Panc1 (cell line): ENCODE measurements around the gene CDH23. TPM values are rescaled to one million over a fixed set of nuclear protein-coding genes. Genes with fewer than 3 reads are reported as not detected.
"Not testable (repeated sequence)": the region's sequence is repeated elsewhere in the genome, so short reads cannot be mapped to it uniquely, and the experiment has no call there.

Source experiments
- ATAC-seq: fragments of 200-7000 bp; cut with Tn5 transposase; 2 replicates; pipeline ENCODE4 v1.9.1; 2020; ENCODE audit warnings: mild to moderate bottlenecking, moderate library complexity
- BruUV-seq: library from RNA; stranded (reverse); fragments of 400-500 nt; replicated peaks from 2 replicates; lab custom pipeline; 2021; lab: Mats Ljungman, UMichigan
- CTCF ChIA-PET: fragments of 300-600 bp; sonication (Branson Sonifier 250); formaldehyde crosslinking; loops from one replicate; lab custom pipeline; 2022; ENCODE audit warnings: antibody characterized with exemption; lab: Charles Lee
- POLR2A ChIA-PET: fragments of 300-600 bp; sonication (Branson Sonifier 250); formaldehyde crosslinking; loops from one replicate; lab custom pipeline; 2022; ENCODE audit warnings: antibody characterized with exemption; lab: Charles Lee
- DNase-seq: peaks from one replicate; pipeline ENCODE4 v3.0.0-alpha.2; 2010; ENCODE audit warnings: low read depth, low spot score
- H3K27ac ChIP-seq: 2 replicates; pipeline ENCODE4 v1.5.1; 2011; ENCODE audit warnings: mild to moderate bottlenecking, low read length, inconsistent platforms
- H3K27me3 ChIP-seq: fragments of 200-500 bp; sonication (Bioruptor generic); 2 replicates; pipeline ENCODE4 v1.6.0; 2014; ENCODE audit warnings: low read length, inconsistent platforms; ENCODE audit not compliant: control insufficient read depth, insufficient read depth
- H3K36me3 ChIP-seq: fragments of 200-500 bp; sonication (Bioruptor generic); 2 replicates; pipeline ENCODE4 v1.5.1; 2014; ENCODE audit warnings: inconsistent platforms, mild to moderate bottlenecking, low read length, moderate library complexity; ENCODE audit not compliant: control insufficient read depth, insufficient read depth
- H3K4me1 ChIP-seq: 2 replicates; pipeline ENCODE4 v1.5.1; 2011; ENCODE audit warnings: inconsistent platforms, mild to moderate bottlenecking, low read length, moderate library complexity; ENCODE audit not compliant: control insufficient read depth, insufficient read depth
- H3K4me3 ChIP-seq, 2 experiments: 2 replicates each; pipeline ENCODE4 v1.5.1; 2011 to 2012; ENCODE audit warnings: low read depth in 2 of 2, low read length in 2 of 2, mild to moderate bottlenecking in 2 of 2, inconsistent platforms in 1 of 2, moderate library complexity in 1 of 2
- H3K9me3 ChIP-seq: fragments of 200-500 bp; sonication (Bioruptor generic); 2 replicates; pipeline ENCODE4 v1.5.1; 2014; ENCODE audit warnings: low read depth, mild to moderate bottlenecking, inconsistent platforms, low read length, moderate library complexity; ENCODE audit not compliant: control insufficient read depth, insufficient read depth
- POLR2AphosphoS5 ChIP-seq: IDR thresholded peaks from 2 replicates; pipeline ENCODE4 v1.6.1; 2012; ENCODE audit warnings: mild to moderate bottlenecking, low read depth, low read length, moderate library complexity
- SIN3A ChIP-seq: IDR thresholded peaks from 2 replicates; pipeline ENCODE4 v1.6.1; 2012; ENCODE audit warnings: low read depth, mild to moderate bottlenecking, low read length, moderate library complexity, borderline replicate concordance; ENCODE audit not compliant: insufficient read depth
- TCF7L2 ChIP-seq: IDR thresholded peaks from 2 replicates; pipeline ENCODE4 v1.6.1; 2011; ENCODE audit warnings: mild to moderate bottlenecking, low read depth, low read length, inconsistent platforms
- in situ Hi-C: cut with HindIII; loops from 2 replicates; pipeline ENCODE4 v1.10.0; 2016; ENCODE audit warnings: low sequenced_read_pairs, low pct_unique_long_range_greater_than_20kb
- intact Hi-C: fragments of 100-400 bp; cut with micrococcal nuclease; formaldehyde crosslinking; loops from one replicate; pipeline ENCODE4 v1.10.0; 2022; ENCODE audit not compliant: unreplicated experiment
- total RNA-seq: library from RNA; stranded (reverse); gene quantifications from one replicate; pipeline ENCODE4 v1.2.1, GENCODE V29; 2021; ENCODE audit not compliant: unreplicated experiment
- TF ChIP-seq, protein P1 (sequence below): fragments of 450-650 bp; IDR thresholded peaks from 2 replicates; pipeline ENCODE4 v1.5.1; 2017; ENCODE audit warnings: mild to moderate bottlenecking
- TF ChIP-seq, protein P2 (sequence below), 2 experiments: IDR thresholded peaks; 2 replicates each; pipeline ENCODE4 v1.6.1; 2011 to 2012; ENCODE audit warnings: low read depth in 2 of 2, control low read depth in 1 of 2, low read length in 1 of 2, mild to moderate bottlenecking in 1 of 2, moderate library complexity in 1 of 2; ENCODE audit not compliant: insufficient read depth in 1 of 2

Gene CDH23
- total RNA-seq, 1 experiment from 2014 or later, result 2.7 TPM

DNA sequence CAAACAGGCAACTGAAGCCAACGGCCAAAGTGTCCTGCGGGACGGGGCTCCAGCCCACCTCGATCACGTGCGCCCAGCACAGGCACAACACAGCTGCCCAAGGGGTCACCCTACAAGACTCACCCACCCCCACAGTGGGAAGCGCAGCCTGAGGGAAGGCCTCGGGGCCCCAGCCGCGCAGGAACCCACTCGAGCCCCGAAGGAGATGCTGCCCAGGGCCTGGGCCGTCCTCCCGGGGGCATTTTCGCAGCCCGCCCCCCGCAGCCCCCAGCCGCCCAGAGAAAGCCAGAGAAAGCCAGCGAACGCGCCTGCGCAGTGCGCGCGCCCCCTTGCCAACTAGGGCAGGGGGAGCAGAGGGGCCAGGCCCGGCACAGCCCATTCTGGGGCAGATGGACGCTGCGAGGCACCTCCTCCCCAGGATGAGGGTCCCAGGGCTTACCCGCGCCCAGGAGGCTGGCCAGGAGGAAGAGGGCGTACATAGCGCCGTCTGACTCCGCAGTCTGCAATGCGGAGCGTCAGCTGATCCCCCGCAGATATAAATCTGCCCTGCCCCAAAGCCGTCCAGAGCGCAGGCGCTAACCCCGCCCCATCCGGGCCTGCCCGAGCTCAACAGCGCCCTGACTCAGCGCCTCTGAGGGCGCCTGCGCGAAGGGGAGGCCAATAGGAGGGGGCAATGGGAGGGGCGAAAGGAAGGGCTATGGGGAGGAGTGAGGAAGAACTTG lies 454.2 kb downstream of the CDH23 start, which contains the start of gene PSAP:
Gene PSAP (minus strand): TSS at position 509 of the 722 bp plus-strand sequence. CDS start 30 bp downstream, at position 479.
- in situ Hi-C loops (no loop called here), intact Hi-C loops (no loop called here)
- Histone ChIP-seq H3K27ac (peak within 1 kb of the TSS; percentile 96), H3K4me3 (peak within 1 kb of the TSS; percentile 78 to 86), H3K9me3 (no peaks in the 10 kb centered on the region), H3K36me3 (no peaks in the 10 kb centered on the region; the same call in 1 of the 2 replicates), H3K4me1 (peaks cover 39% of the 10 kb centered on the region), H3K27me3 (no peaks in the 10 kb centered on the region)
- ATAC-seq (peak; percentile 95), DNase-seq (peak; percentile 95)
- ChIA-PET CTCF (interaction anchor here (0.6 to 2.4 kb wide), 3 partner anchors 30 to 46 kb away, joined by 3 to 11 read pairs (median 3); no protein-coding TSS in a partner anchor), POLR2A (interaction anchor here (0.7 to 3.5 kb wide), 8 partner anchors 9 to 466 kb away, joined by 3 to 33 read pairs (median 6); no protein-coding TSS in a partner anchor)
- BruUV-seq, result no TSS peak
- TF ChIP-seq POLR2AphosphoS5, result peak; percentile 99
- TF ChIP-seq, protein P1, sequence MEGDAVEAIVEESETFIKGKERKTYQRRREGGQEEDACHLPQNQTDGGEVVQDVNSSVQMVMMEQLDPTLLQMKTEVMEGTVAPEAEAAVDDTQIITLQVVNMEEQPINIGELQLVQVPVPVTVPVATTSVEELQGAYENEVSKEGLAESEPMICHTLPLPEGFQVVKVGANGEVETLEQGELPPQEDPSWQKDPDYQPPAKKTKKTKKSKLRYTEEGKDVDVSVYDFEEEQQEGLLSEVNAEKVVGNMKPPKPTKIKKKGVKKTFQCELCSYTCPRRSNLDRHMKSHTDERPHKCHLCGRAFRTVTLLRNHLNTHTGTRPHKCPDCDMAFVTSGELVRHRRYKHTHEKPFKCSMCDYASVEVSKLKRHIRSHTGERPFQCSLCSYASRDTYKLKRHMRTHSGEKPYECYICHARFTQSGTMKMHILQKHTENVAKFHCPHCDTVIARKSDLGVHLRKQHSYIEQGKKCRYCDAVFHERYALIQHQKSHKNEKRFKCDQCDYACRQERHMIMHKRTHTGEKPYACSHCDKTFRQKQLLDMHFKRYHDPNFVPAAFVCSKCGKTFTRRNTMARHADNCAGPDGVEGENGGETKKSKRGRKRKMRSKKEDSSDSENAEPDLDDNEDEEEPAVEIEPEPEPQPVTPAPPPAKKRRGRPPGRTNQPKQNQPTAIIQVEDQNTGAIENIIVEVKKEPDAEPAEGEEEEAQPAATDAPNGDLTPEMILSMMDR, result no peak
- peak; percentile 41 for TF ChIP-seq TCF7L2
- peak; percentile 94 for TF ChIP-seq SIN3A
- TF ChIP-seq, protein P2, sequence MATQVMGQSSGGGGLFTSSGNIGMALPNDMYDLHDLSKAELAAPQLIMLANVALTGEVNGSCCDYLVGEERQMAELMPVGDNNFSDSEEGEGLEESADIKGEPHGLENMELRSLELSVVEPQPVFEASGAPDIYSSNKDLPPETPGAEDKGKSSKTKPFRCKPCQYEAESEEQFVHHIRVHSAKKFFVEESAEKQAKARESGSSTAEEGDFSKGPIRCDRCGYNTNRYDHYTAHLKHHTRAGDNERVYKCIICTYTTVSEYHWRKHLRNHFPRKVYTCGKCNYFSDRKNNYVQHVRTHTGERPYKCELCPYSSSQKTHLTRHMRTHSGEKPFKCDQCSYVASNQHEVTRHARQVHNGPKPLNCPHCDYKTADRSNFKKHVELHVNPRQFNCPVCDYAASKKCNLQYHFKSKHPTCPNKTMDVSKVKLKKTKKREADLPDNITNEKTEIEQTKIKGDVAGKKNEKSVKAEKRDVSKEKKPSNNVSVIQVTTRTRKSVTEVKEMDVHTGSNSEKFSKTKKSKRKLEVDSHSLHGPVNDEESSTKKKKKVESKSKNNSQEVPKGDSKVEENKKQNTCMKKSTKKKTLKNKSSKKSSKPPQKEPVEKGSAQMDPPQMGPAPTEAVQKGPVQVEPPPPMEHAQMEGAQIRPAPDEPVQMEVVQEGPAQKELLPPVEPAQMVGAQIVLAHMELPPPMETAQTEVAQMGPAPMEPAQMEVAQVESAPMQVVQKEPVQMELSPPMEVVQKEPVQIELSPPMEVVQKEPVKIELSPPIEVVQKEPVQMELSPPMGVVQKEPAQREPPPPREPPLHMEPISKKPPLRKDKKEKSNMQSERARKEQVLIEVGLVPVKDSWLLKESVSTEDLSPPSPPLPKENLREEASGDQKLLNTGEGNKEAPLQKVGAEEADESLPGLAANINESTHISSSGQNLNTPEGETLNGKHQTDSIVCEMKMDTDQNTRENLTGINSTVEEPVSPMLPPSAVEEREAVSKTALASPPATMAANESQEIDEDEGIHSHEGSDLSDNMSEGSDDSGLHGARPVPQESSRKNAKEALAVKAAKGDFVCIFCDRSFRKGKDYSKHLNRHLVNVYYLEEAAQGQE (IDR thresholded peaks at IDR 0.05; ENCODE audit: insufficient read depth in 1 of 2, low read depth in 2 of 2, low read length in 1 of 2), result peak in 1 of 2 experiments; percentile 67; a peak in 1 of 4 replicates

DNA sequence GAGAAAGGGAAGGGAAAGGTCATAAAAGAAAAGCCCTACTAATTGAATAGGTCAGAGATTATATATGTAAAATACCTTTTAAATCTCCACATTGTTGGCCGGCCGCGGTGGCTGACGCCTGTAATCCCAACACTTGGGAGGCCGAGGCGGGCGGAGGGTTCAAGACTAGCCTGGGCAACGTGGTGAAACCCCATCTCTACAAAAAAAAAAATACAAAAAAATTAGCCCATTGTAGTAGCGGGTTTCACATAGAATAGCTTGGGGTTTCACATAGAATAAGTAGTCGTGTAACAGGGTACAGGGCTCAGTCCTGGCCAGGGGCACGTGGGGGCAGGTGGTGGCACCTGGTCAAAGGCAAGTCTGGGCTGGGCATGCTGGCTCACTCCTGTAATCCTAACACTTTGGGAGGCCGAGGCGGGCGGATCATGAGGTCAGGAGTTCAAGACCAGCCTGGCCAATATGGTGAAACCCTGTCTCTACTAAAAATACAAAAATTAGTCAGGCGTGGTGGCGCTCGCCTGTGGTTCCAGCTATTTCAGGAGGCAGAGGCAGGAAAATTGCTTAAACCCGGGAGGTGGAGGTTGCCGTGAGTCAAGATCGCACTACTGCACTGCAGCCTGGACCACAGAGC lies 454.9 kb downstream of the CDH23 start:
- Histone ChIP-seq H3K4me1 (peaks cover 32% of the 10 kb centered on the region), H3K27ac (peak overlapping the region; percentile 93), H3K4me3 (peak overlapping the region; percentile 78 to 86)
- ChIA-PET POLR2A (interaction anchor here (0.7 to 3.5 kb wide), 6 partner anchors 9 to 45 kb away, joined by 3 to 33 read pairs (median 4); no protein-coding TSS in a partner anchor), CTCF (interaction anchor here (0.6 to 1.1 kb wide), 2 partner anchors 29 to 42 kb away, joined by 3 read pairs; no protein-coding TSS in a partner anchor)
- peak; percentile 1; the same call in 1 of the 2 replicates for ATAC-seq
- intact Hi-C loops, H3K36me3 ChIP-seq, H3K9me3 ChIP-seq, DNase-seq, in situ Hi-C loops, H3K27me3 ChIP-seq: not testable (repeated sequence)
- BruUV-seq, result TSS peak; percentile 91
